SU-DHL-6 (cell line): ENCODE results near the gene ST7.

ENCODE experiments used
- CTCF ChIP-seq: fragments of 200-600 bp; sonication (generic); IDR thresholded peaks from one replicate; pipeline ENCODE4 v1.5.1; 2017; ENCODE audit warnings: antibody characterized with exemption, mild to moderate bottlenecking, low read length, moderate library complexity; ENCODE audit not compliant: insufficient read depth, poor library complexity, severe bottlenecking
- EZH2phosphoT487 ChIP-seq: fragments of 200-600 bp; sonication (generic), shearing (Covaris generic); conservative IDR thresholded peaks from 2 replicates; pipeline ENCODE4 v1.6.1; 2018; ENCODE audit warnings: mild to moderate bottlenecking, antibody characterized with exemption, low read length, moderate library complexity, mixed read lengths

GRCh38 chr7:117262546-117262945 is 309.2 kb downstream of the ST7 start:
- TF ChIP-seq CTCF (no peak), EZH2phosphoT487 (no peak)
